Suprapubic skin (tissue), 4 donors: ENCODE results near the gene TTYH1. TPM values are rescaled to one million over a fixed set of nuclear protein-coding genes. Genes with fewer than 3 reads are reported as not detected.
"Not testable (repeated sequence)": the region's sequence is repeated elsewhere in the genome, so short reads cannot be mapped to it uniquely, and the experiment has no call there.

Experiments
- DNase-seq, 2 donors: peaks; one replicate each; pipeline ENCODE4 v3.0.0-alpha.2; 2019; ENCODE audit warnings: low spot score in 2 of 2
- H3K27ac ChIP-seq: fragments of 200-600 bp; sonication (generic); one replicate; pipeline ENCODE4 v1.5.1; 2019
- H3K27me3 ChIP-seq: fragments of 200-600 bp; sonication (generic); one replicate; pipeline ENCODE4 v1.5.1; 2019
- H3K36me3 ChIP-seq: fragments of 200-600 bp; sonication (generic); one replicate; pipeline ENCODE4 v1.5.1; 2019
- H3K4me1 ChIP-seq: fragments of 200-600 bp; sonication (generic); one replicate; pipeline ENCODE4 v1.5.1; 2019
- H3K4me3 ChIP-seq: fragments of 200-600 bp; sonication (generic); one replicate; pipeline ENCODE4 v1.5.1; 2019; ENCODE audit warnings: mild to moderate bottlenecking
- H3K9me3 ChIP-seq: fragments of 200-600 bp; sonication (generic); one replicate; pipeline ENCODE4 v1.5.1; 2019
- CTCF ChIP-seq, 2 donors: fragments of 200-600 bp in 1 of 2; fragments of 450-650 bp in 1 of 2; sonication (generic) in 1 of 2; IDR thresholded peaks; one replicate each; pipeline ENCODE4 v1.5.1; 2016 to 2019; ENCODE audit warnings: antibody characterized with exemption in 2 of 2, mild to moderate bottlenecking in 1 of 2, moderate library complexity in 1 of 2
- EP300 ChIP-seq: sonication (generic); formaldehyde crosslinking; IDR thresholded peaks from one replicate; pipeline ENCODE4 v1.6.1; 2017; ENCODE audit warnings: antibody characterized with exemption
- POLR2A ChIP-seq, 2 donors: fragments of 450-650 bp; IDR thresholded peaks; one replicate each; pipeline ENCODE4 v1.6.1; 2017; ENCODE audit warnings: antibody characterized with exemption in 2 of 2, mild to moderate bottlenecking in 2 of 2, moderate library complexity in 2 of 2
- POLR2AphosphoS5 ChIP-seq, 3 donors: sonication (generic); formaldehyde crosslinking; IDR thresholded peaks; one replicate each; pipeline ENCODE4 v1.6.1; 2017; ENCODE audit warnings: antibody characterized with exemption in 3 of 3
- WGBS: methylation state at CpG from one replicate; pipeline ENCODE4 v1.1.5; 2018; 5-methylcytosine and 5-hydroxymethylcytosine counted together
- total RNA-seq, 4 donors: library from RNA; depleted of rRNA; stranded (reverse); fragments of >200 nt; gene quantifications; one replicate each; pipeline ENCODE4 v1.1.0, GENCODE V29; 2016

The TTYH1 gene
- total RNA-seq, 4 donors from 2014 or later = 11.2 to 20.4 (median 12.5) TPM

- Histone ChIP-seq H3K36me3 (peaks cover 31% of the 10 kb centered on the region), H3K4me3 (peak overlapping the region; percentile 77), H3K27ac (peak overlapping the region; percentile 99), H3K4me1 (peaks cover 48% of the 10 kb centered on the region), H3K9me3 (no peaks in the 10 kb centered on the region), H3K27me3 (no peaks in the 10 kb centered on the region)
- DNase-seq = peak; percentile 96 to 98
- under 1% methylated on average over 21 of the region's 26 CpGs for WGBS
- TF ChIP-seq CTCF (IDR thresholded peaks at IDR 0.05) = no peak
- TF ChIP-seq POLR2AphosphoS5 (IDR thresholded peaks at IDR 0.05) = no peak
- no peak for TF ChIP-seq EP300
- TF ChIP-seq POLR2A (IDR thresholded peaks at IDR 0.05) = no peak
Measured at GRCh38 chr19:54464044-54464629, 48.9 kb downstream of the TTYH1 start.

- TF ChIP-seq POLR2A (IDR thresholded peaks at IDR 0.05) (peak in 1 of 2 donors; percentile 14), CTCF (IDR thresholded peaks at IDR 0.05) (no peak)
- Histone ChIP-seq H3K27ac (peak overlapping the region; percentile 99), H3K4me1 (peaks cover 55% of the 10 kb centered on the region), H3K4me3 (peak overlapping the region; percentile 77), H3K36me3 (peaks cover 24% of the 10 kb centered on the region), H3K9me3 (no peaks in the 10 kb centered on the region), H3K27me3 (no peaks in the 10 kb centered on the region)
- 38% methylated on average over 29 of the region's 87 CpGs for whole genome bisulfite sequencing
- peak; percentile 95 to 96 for DNase-seq
Measured at GRCh38 chr19:54464630-54465425, 49.6 kb downstream of the TTYH1 start.

GRCh38 chr19:54465426-54466109 is 50.3 kb downstream of the TTYH1 start:
- 91% methylated on average over 32 of the region's 49 CpGs for WGBS
- peaks cover 57% of the 10 kb centered on the region for H3K4me1 ChIP-seq
- DNase-seq = peak; percentile 71 to 80
- TF ChIP-seq POLR2A (IDR thresholded peaks at IDR 0.05) (no peak), CTCF (IDR thresholded peaks at IDR 0.05) (no peak), POLR2AphosphoS5 (IDR thresholded peaks at IDR 0.05) (no peak), EP300 (no peak)
- H3K27me3 ChIP-seq = no peaks in the 10 kb centered on the region
- H3K9me3 ChIP-seq = no peaks in the 10 kb centered on the region
- peaks cover 17% of the 10 kb centered on the region for H3K36me3 ChIP-seq
- H3K4me3 ChIP-seq = peak overlapping the region; percentile 77
- no peak overlapping the region for H3K27ac ChIP-seq

GRCh38 chr19:54466110-54466480 is 50.8 kb downstream of the TTYH1 start:
- not testable (repeated sequence) for H3K9me3 ChIP-seq, DNase-seq, H3K4me3 ChIP-seq, H3K27ac ChIP-seq, H3K27me3 ChIP-seq
- peaks cover 58% of the 10 kb centered on the region for H3K4me1 ChIP-seq
- peaks cover 11% of the 10 kb centered on the region for H3K36me3 ChIP-seq
- WGBS = 96% methylated on average over 14 of the region's 14 CpGs

GRCh38 chr19:54469496-54469934 is 54.3 kb downstream of the TTYH1 start:
- Histone ChIP-seq H3K9me3 (no peaks in the 10 kb centered on the region), H3K27me3 (no peaks in the 10 kb centered on the region), H3K36me3 (no peaks in the 10 kb centered on the region), H3K4me1 (peaks cover 42% of the 10 kb centered on the region), H3K27ac (no peak overlapping the region), H3K4me3 (no peak overlapping the region)
- no peak for TF ChIP-seq CTCF (IDR thresholded peaks at IDR 0.05)
- TF ChIP-seq POLR2AphosphoS5 (IDR thresholded peaks at IDR 0.05) = no peak
- TF ChIP-seq EP300 = no peak
- no peak for TF ChIP-seq POLR2A (IDR thresholded peaks at IDR 0.05)
- 26% methylated on average over 8 of the region's 8 CpGs for WGBS
- peak; percentile 63 to 71 for DNase-seq
